IMR-90 (cell line): ENCODE measurements around the gene ADCY4. TPM values are rescaled to one million over a fixed set of nuclear protein-coding genes. Genes with fewer than 3 reads are reported as not detected.

Experiments used
- ATAC-seq: fragments of 200-7000 bp; cut with Tn5 transposase; 2 replicates; pipeline ENCODE4 v1.9.1; 2020; ENCODE audit warnings: low read depth, mild to moderate bottlenecking, moderate library complexity
- BruUV-seq: library from RNA; stranded (reverse); fragments of 400-500 nt; replicated peaks from 2 replicates; lab custom pipeline; 2021; lab: Mats Ljungman, UMichigan
- CTCF ChIA-PET: fragments of 300-600 bp; formaldehyde crosslinking; extraction: SDS; loops from one replicate; lab custom pipeline; 2021; ENCODE audit warnings: antibody characterized with exemption; lab: Yijun Ruan, JAX
- POLR2A ChIA-PET: fragments of 300-600 bp; sonication (Branson Sonifier 250); formaldehyde crosslinking; loops from one replicate; lab custom pipeline; 2022; ENCODE audit warnings: antibody characterized with exemption; ENCODE audit not compliant: unreplicated experiment; lab: Charles Lee
- DNase-seq: peaks from one replicate; pipeline ENCODE4 v3.0.0; 2013
- H2AFZ ChIP-seq: replicated peaks from 2 replicates; pipeline ENCODE3; 2013; ENCODE audit warnings: low read length, mild to moderate bottlenecking; ENCODE audit not compliant: poor library complexity
- H2AK5ac ChIP-seq: 2 replicates; pipeline ENCODE4 v1.6.1; 2013; ENCODE audit warnings: low read depth, low read length, inconsistent platforms
- H2AK9ac ChIP-seq: replicated peaks from 2 replicates; pipeline ENCODE3; 2013; ENCODE audit warnings: mild to moderate bottlenecking, low read depth, low read length, moderate library complexity; ENCODE audit not compliant: poor library complexity
- H2BK120ac ChIP-seq: 2 replicates; pipeline ENCODE4 v1.6.1; 2013; ENCODE audit warnings: low read depth, low read length, inconsistent platforms
- H2BK15ac ChIP-seq: 3 replicates; pipeline ENCODE4 v1.6.1; 2013; ENCODE audit warnings: low read depth, low read length, inconsistent platforms
- H2BK20ac ChIP-seq: 2 replicates; pipeline ENCODE4 v1.6.1; 2013; ENCODE audit warnings: low read depth, mild to moderate bottlenecking, inconsistent platforms, low read length, moderate library complexity
- H2BK5ac ChIP-seq: 2 replicates; pipeline ENCODE4 v1.6.1; 2013; ENCODE audit warnings: mild to moderate bottlenecking, low read depth, low read length, inconsistent platforms; ENCODE audit not compliant: poor library complexity, severe bottlenecking
- H3K14ac ChIP-seq: replicated peaks from 2 replicates; pipeline ENCODE4 v1.6.1; 2013; ENCODE audit warnings: low read depth, low read length, inconsistent platforms
- H3K18ac ChIP-seq: 2 replicates; pipeline ENCODE4 v1.6.1; 2013; ENCODE audit warnings: low read depth, low read length, control low read depth
- H3K23ac ChIP-seq: 2 replicates; pipeline ENCODE4 v1.6.1; 2013; ENCODE audit warnings: low read depth, low read length, inconsistent platforms
- H3K27ac ChIP-seq: 2 replicates; pipeline ENCODE4 v1.5.1; 2013; ENCODE audit warnings: mild to moderate bottlenecking, control low read depth, low read length; ENCODE audit not compliant: insufficient read depth
- H3K27me3 ChIP-seq: 2 replicates; pipeline ENCODE4 v1.6.1; 2013; ENCODE audit warnings: low read length; ENCODE audit not compliant: control insufficient read depth, insufficient read depth
- H3K36me3 ChIP-seq: 2 replicates; pipeline ENCODE4 v1.6.1; 2013; ENCODE audit warnings: low read length, mixed read lengths; ENCODE audit not compliant: control insufficient read depth, insufficient read depth
- H3K4ac ChIP-seq: 2 replicates; pipeline ENCODE4 v1.6.1; 2013; ENCODE audit warnings: low read depth, low read length, inconsistent platforms
- H3K4me1 ChIP-seq: 2 replicates; pipeline ENCODE4 v1.6.1; 2013; ENCODE audit warnings: low read length, mixed read lengths; ENCODE audit not compliant: control insufficient read depth, insufficient read depth
- H3K4me2 ChIP-seq: 2 replicates; pipeline ENCODE4 v1.6.1; 2013; ENCODE audit warnings: low read depth, mild to moderate bottlenecking, control low read depth, low read length, moderate library complexity
- H3K4me3 ChIP-seq: 2 replicates; pipeline ENCODE4 v1.5.1; 2013; ENCODE audit warnings: low read depth, mild to moderate bottlenecking, control low read depth, low read length, moderate library complexity; ENCODE audit not compliant: insufficient read depth
- H3K56ac ChIP-seq: 2 replicates; pipeline ENCODE4 v1.6.1; 2013; ENCODE audit warnings: low read length, inconsistent platforms; ENCODE audit not compliant: insufficient read depth; ENCODE audit errors: extremely low read depth
- H3K79me1 ChIP-seq, 2 experiments: 2 replicates each; pipeline ENCODE4 v1.6.1; 2013; ENCODE audit warnings: low read length in 2 of 2, inconsistent platforms in 1 of 2, low read depth in 1 of 2
- H3K9ac ChIP-seq: 2 replicates; pipeline ENCODE4 v1.6.1; 2013; ENCODE audit warnings: low read depth, low read length, control low read depth
- H3K9me1 ChIP-seq: 2 replicates; pipeline ENCODE4 v1.6.1; 2013; ENCODE audit warnings: low read length, inconsistent platforms; ENCODE audit not compliant: insufficient read depth
- H3K9me3 ChIP-seq: 2 replicates; pipeline ENCODE4 v1.6.1; 2013; ENCODE audit warnings: low read length; ENCODE audit not compliant: control insufficient read depth, insufficient read depth
- H4K20me1 ChIP-seq: 2 replicates; pipeline ENCODE4 v1.6.1; 2013; ENCODE audit warnings: low read length, inconsistent platforms; ENCODE audit not compliant: insufficient read depth
- H4K5ac ChIP-seq: 2 replicates; pipeline ENCODE4 v1.6.1; 2013; ENCODE audit warnings: mild to moderate bottlenecking, low read depth, low read length, control low read depth
- H4K8ac ChIP-seq, 2 experiments: 2 replicates each; pipeline ENCODE4 v1.6.1; 2013; ENCODE audit warnings: low read depth in 2 of 2, low read length in 2 of 2, control low read depth in 1 of 2, inconsistent platforms in 1 of 2
- H4K91ac ChIP-seq: 2 replicates; pipeline ENCODE4 v1.6.1; 2013; ENCODE audit warnings: low read depth, low read length, inconsistent platforms; ENCODE audit not compliant: insufficient read depth
- BHLHE40 ChIP-seq: fragments of 150-350 bp; IDR thresholded peaks from 2 replicates; pipeline ENCODE4 v1.6.1; 2016; ENCODE audit warnings: mild to moderate bottlenecking, low read depth, low read length
- CEBPB ChIP-seq: IDR thresholded peaks from 2 replicates; pipeline ENCODE4 v1.6.1; 2012; ENCODE audit warnings: low read depth, low read length, improper control_type of control experiment
- CHD1 ChIP-seq: IDR thresholded peaks from 2 replicates; pipeline ENCODE4 v1.6.1; 2012; ENCODE audit warnings: low read depth, low read length, improper control_type of control experiment
- CTCF ChIP-seq: conservative IDR thresholded peaks from 2 replicates; pipeline ENCODE4 v1.5.1; 2012; ENCODE audit warnings: mild to moderate bottlenecking, low read depth, low read length, improper control_type of control experiment
- ELK1 ChIP-seq: fragments of 150-350 bp; IDR thresholded peaks from 2 replicates; pipeline ENCODE4 v1.6.1; 2016; ENCODE audit warnings: low read depth, mild to moderate bottlenecking, low read length, moderate library complexity, borderline replicate concordance
- FOS ChIP-seq: fragments of 150-350 bp; IDR thresholded peaks from 2 replicates; pipeline ENCODE4 v1.6.1; 2016; ENCODE audit warnings: low read depth, low read length
- MAFK ChIP-seq: IDR thresholded peaks from 2 replicates; pipeline ENCODE4 v1.6.1; 2012; ENCODE audit warnings: low read depth, low read length, improper control_type of control experiment
- MAZ ChIP-seq: IDR thresholded peaks from 2 replicates; pipeline ENCODE4 v1.6.1; 2012; ENCODE audit warnings: low read depth, mild to moderate bottlenecking, low read length, improper control_type of control experiment, moderate library complexity, borderline replicate concordance
- NFE2L2 ChIP-seq: fragments of 150-350 bp; IDR thresholded peaks from 2 replicates; pipeline ENCODE4 v1.6.1; 2016; ENCODE audit warnings: low read depth, mild to moderate bottlenecking, low read length
- RCOR1 ChIP-seq: IDR thresholded peaks from 2 replicates; pipeline ENCODE4 v1.6.1; 2012; ENCODE audit warnings: mild to moderate bottlenecking, low read length, improper control_type of control experiment; ENCODE audit not compliant: insufficient replicate concordance
- RFX5 ChIP-seq: IDR thresholded peaks from 2 replicates; pipeline ENCODE4 v1.8.0; 2012; ENCODE audit warnings: low read depth, mild to moderate bottlenecking, low read length, moderate library complexity
- SMC3 ChIP-seq: fragments of 150-350 bp; IDR thresholded peaks from 2 replicates; pipeline ENCODE4 v1.6.1; 2016; ENCODE audit warnings: low read depth, mild to moderate bottlenecking, antibody characterized with exemption, low read length, moderate library complexity
- USF2 ChIP-seq: fragments of 150-350 bp; IDR thresholded peaks from 2 replicates; pipeline ENCODE4 v1.6.1; 2017; ENCODE audit warnings: mild to moderate bottlenecking, antibody characterized with exemption, low read length, low read depth
- WGBS, 2 experiments: methylation state at CpG; one replicate each; pipeline versions ENCODE4 v1.1.5 to v1.1.7; 2013; ENCODE audit warnings: missing lambda C conversion rate in 2 of 2; ENCODE audit not compliant: insufficient read length in 1 of 2; ENCODE audit errors: extremely low coverage in 2 of 2; 5-methylcytosine and 5-hydroxymethylcytosine counted together
- dilution Hi-C: fragments of 300-500 bp; cut with HindIII; formaldehyde crosslinking; loops from one replicate; pipeline ENCODE4 v1.14.3; 2018; ENCODE audit warnings: low sequenced_read_pairs; ENCODE audit not compliant: unreplicated experiment
- in situ Hi-C: fragments of 300-500 bp; cut with MboI; formaldehyde crosslinking; loops from 3 replicates; pipeline ENCODE4 v1.14.3; 2019; ENCODE audit warnings: low sequenced_read_pairs, inconsistent platforms, mixed read lengths
- intact Hi-C: fragments of 100-400 bp; cut with micrococcal nuclease; formaldehyde crosslinking; loops from 2 replicates; pipeline ENCODE4 v1.10.0; 2022
- polyA plus RNA-seq, 3 experiments: library from polyadenylated mRNA; depleted of rRNA; stranded (reverse); fragments of >200 nt; gene quantifications; 2 replicates each; pipeline ENCODE4 v1.2.3, GENCODE V29; 2012; ENCODE audit warnings: low replicate concordance in 1 of 3
- total RNA-seq: library from RNA; depleted of rRNA; stranded (reverse); fragments of >200 nt; gene quantifications from 2 replicates; pipeline ENCODE4 v1.2.3, GENCODE V29; 2012

Gene ADCY4
- total and polyA plus RNA-seq, 2 of the 4 experiments (the other 2 are of a cell fraction): not detected

GRCh38 chr14:24280797-24281460 lies 53.9 kb downstream of the ADCY4 start:
- dilution Hi-C loops (no loop called here), intact Hi-C loops (no loop called here), in situ Hi-C loops (no loop called here)
- Histone ChIP-seq H3K18ac (no peak overlapping the region), H2AK5ac (no peak overlapping the region), H2BK20ac (no peak overlapping the region), H2AFZ (no peak overlapping the region), H3K23ac (no peak overlapping the region), H3K4me1 (no peaks in the 10 kb centered on the region; the same call in 1 of the 2 replicates), H3K4ac (no peak overlapping the region), H4K5ac (no peak overlapping the region), H3K27me3 (no peaks in the 10 kb centered on the region), H3K9ac (no peak overlapping the region), H3K9me3 (no peaks in the 10 kb centered on the region), H2BK5ac (no peak overlapping the region), H3K9me1 (no peaks in the 10 kb centered on the region), H3K14ac (no peak overlapping the region), H4K91ac (no peak overlapping the region), H3K79me1 (peaks cover 0 to 11% of the 10 kb centered on the region in 2 experiments), H3K4me3 (no peak overlapping the region), H3K27ac (no peak overlapping the region), H2BK120ac (no peak overlapping the region), H3K4me2 (no peak overlapping the region), H3K56ac (no peak overlapping the region), H4K20me1 (no peaks in the 10 kb centered on the region; the same call in 1 of the 2 replicates), H4K8ac (no peak overlapping the region), H3K36me3 (no peaks in the 10 kb centered on the region), H2BK15ac (no peak overlapping the region), H2AK9ac (no peak overlapping the region)
- TF ChIP-seq MAFK (no peak), BHLHE40 (no peak), RCOR1 (no peak), USF2 (no peak), RFX5 (no peak), MAZ (no peak), FOS (no peak), ELK1 (no peak), SMC3 (no peak), CHD1 (no peak), CTCF (no peak), CEBPB (no peak), NFE2L2 (no peak)
- POLR2A ChIA-PET: no interaction called here
- CTCF ChIA-PET: no interaction called here
- ATAC-seq (peak; percentile 43), DNase-seq (no peak)
- no TSS peak for BruUV-seq
- 85% methylated on average over 4 of the region's 6 CpGs; no CpG with 5 or more reads in 1 of the 2 experiments for WGBS, 2 experiments
